OCI-LY7 (cell line): Measurements from ENCODE around the gene CFAP74. TPM values are rescaled to one million over a fixed set of nuclear protein-coding genes. Genes with fewer than 3 reads are reported as not detected.

ENCODE experiments used
- BruUV-seq: library from RNA; stranded (reverse); fragments of 400-500 nt; replicated peaks from 2 replicates; lab custom pipeline; 2021; lab: Mats Ljungman, UMichigan
- CTCF ChIA-PET: fragments of 300-600 bp; sonication (Branson Sonifier 250); formaldehyde crosslinking; loops from one replicate; lab custom pipeline; 2022; ENCODE audit warnings: antibody characterized with exemption; ENCODE audit not compliant: unreplicated experiment; lab: Charles Lee
- POLR2A ChIA-PET: fragments of 300-600 bp; sonication (Branson Sonifier 250); formaldehyde crosslinking; loops from one replicate; lab custom pipeline; 2022; ENCODE audit warnings: antibody characterized with exemption; lab: Charles Lee
- DNase-seq: peaks from one replicate; pipeline ENCODE4 v3.0.0-alpha.2; 2015; ENCODE audit warnings: low spot score
- H2AFZ ChIP-seq: fragments of 200-600 bp; sonication (generic), shearing (Covaris generic); 2 replicates; pipeline ENCODE4 v1.6.1; 2014; ENCODE audit warnings: mild to moderate bottlenecking, antibody characterized with exemption, low read length, moderate library complexity
- H3K27ac ChIP-seq: fragments of 200-600 bp; sonication (generic); 2 replicates; pipeline ENCODE4 v1.5.1; 2014; ENCODE audit warnings: mixed run types, low read depth, mild to moderate bottlenecking, moderate library complexity, low read length, inconsistent platforms; ENCODE audit not compliant: poor library complexity, severe bottlenecking
- H3K36me3 ChIP-seq: fragments of 200-600 bp; sonication (generic); 2 replicates; pipeline ENCODE4 v1.6.1; 2014; ENCODE audit warnings: mild to moderate bottlenecking, antibody characterized with exemption, low read length, moderate library complexity, mixed read lengths; ENCODE audit not compliant: insufficient read depth
- H3K4me1 ChIP-seq: fragments of 200-600 bp; sonication (generic); 2 replicates; pipeline ENCODE4 v1.5.1; 2014; ENCODE audit warnings: mild to moderate bottlenecking, low read length; ENCODE audit not compliant: insufficient read depth, poor library complexity, severe bottlenecking
- H3K4me2 ChIP-seq: fragments of 200-600 bp; sonication (generic); 2 replicates; pipeline ENCODE4 v1.6.1; 2014; ENCODE audit warnings: mild to moderate bottlenecking, low read length
- H3K4me3 ChIP-seq: fragments of 200-600 bp; sonication (generic); 2 replicates; pipeline ENCODE4 v1.5.1; 2014; ENCODE audit warnings: mild to moderate bottlenecking, low read depth, low read length; ENCODE audit not compliant: poor library complexity, severe bottlenecking
- H3K79me2 ChIP-seq: fragments of 200-600 bp; sonication (generic); 2 replicates; pipeline ENCODE4 v1.6.1; 2016; ENCODE audit warnings: low read depth, mild to moderate bottlenecking, low read length, moderate library complexity, mixed read lengths; ENCODE audit not compliant: insufficient read depth
- H3K9me2 ChIP-seq: fragments of 200-600 bp; sonication (generic); 2 replicates; pipeline ENCODE4 v1.6.1; 2016; ENCODE audit warnings: mild to moderate bottlenecking, low read length, mixed read lengths; ENCODE audit not compliant: insufficient read depth
- H3K9me3 ChIP-seq: fragments of 200-600 bp; sonication (generic); 2 replicates; pipeline ENCODE4 v1.6.1; 2014; ENCODE audit warnings: mild to moderate bottlenecking, mixed run types, low read length, mixed read lengths
- H4K20me1 ChIP-seq: fragments of 200-600 bp; sonication (generic); 2 replicates; pipeline ENCODE4 v1.6.1; 2014; ENCODE audit warnings: mild to moderate bottlenecking, antibody characterized with exemption, low read length, moderate library complexity, mixed read lengths; ENCODE audit not compliant: insufficient read depth
- CTCF ChIP-seq: fragments of 200-600 bp; sonication (generic); conservative IDR thresholded peaks from 2 replicates; pipeline ENCODE4 v1.5.1; 2014; ENCODE audit warnings: mild to moderate bottlenecking, antibody characterized with exemption, low read length, moderate library complexity, mixed read lengths
- EZH2phosphoT487 ChIP-seq: fragments of 200-600 bp; sonication (generic); IDR thresholded peaks from 2 replicates; pipeline ENCODE4 v1.6.1; 2018; ENCODE audit warnings: low read depth, borderline replicate concordance, mild to moderate bottlenecking, mixed run types, antibody characterized with exemption, low read length, moderate library complexity, mixed read lengths
- intact Hi-C: fragments of 100-400 bp; cut with micrococcal nuclease; formaldehyde crosslinking; loops from one replicate; pipeline ENCODE4 v1.10.0; 2022; ENCODE audit not compliant: unreplicated experiment
- total RNA-seq, 2 experiments: library from RNA; depleted of rRNA in 1 of 2; stranded (reverse); fragments of >200 nt in 1 of 2; shearing (Covaris generic) in 1 of 2; gene quantifications; 2 replicates each; pipeline ENCODE4 v1.2.3, GENCODE V29; 2014 to 2022

Gene CFAP74
- total RNA-seq, 2 experiments from 2014 or later: not detected

GRCh38 chr1:1872329-1872994, 131.1 kb downstream of the CFAP74 start:
- peaks cover 27% of the 10 kb centered on the region for H4K20me1 ChIP-seq

More at GRCh38 chr1:1872329-1872994, 131.1 kb downstream of the CFAP74 start:
- TF ChIP-seq EZH2phosphoT487 (no peak), CTCF (no peak)
- CTCF ChIA-PET: no interaction called here
- Histone ChIP-seq H3K4me1 (peaks cover 31% of the 10 kb centered on the region), H3K9me3 (peaks cover 4% of the 10 kb centered on the region; the same call in 1 of the 2 replicates), H3K9me2 (no peaks in the 10 kb centered on the region), H3K4me2 (no peak overlapping the region), H3K79me2 (peaks cover 100% of the 10 kb centered on the region), H3K4me3 (no peak overlapping the region), H3K27ac (no peak overlapping the region), H2AFZ (no peak overlapping the region), H3K36me3 (peaks cover 96% of the 10 kb centered on the region)
- BruUV-seq: no TSS peak
- intact Hi-C loops: no loop called here
- POLR2A ChIA-PET: interaction anchor here (0.7 to 1.8 kb wide), 3 partner anchors 10 to 95 kb away, joined by 3 to 5 read pairs (median 4); no protein-coding TSS in a partner anchor
- DNase-seq: no peak

Other genes starting within 250 kb of the CFAP74 start
- gene NADK, start 225.3 kb downstream of the CFAP74 start, total RNA-seq (2014; rRNA removed; shearing (Covaris generic)): 144 and 156 TPM in 2 replicates
- gene NADK, start 225.3 kb downstream of the CFAP74 start, total RNA-seq (2022): 173 and 184 TPM in 2 replicates
- gene GNB1, start 112.7 kb downstream of the CFAP74 start, total RNA-seq (2014; rRNA removed; shearing (Covaris generic)): 86.9 and 101 TPM in 2 replicates
- gene GNB1, start 112.7 kb downstream of the CFAP74 start, total RNA-seq (2022): 502 and 563 TPM in 2 replicates
- 0.54 and 0.88 TPM in 2 replicates for gene CALML6, start 88.5 kb downstream of the CFAP74 start, total RNA-seq (2014; rRNA removed; shearing (Covaris generic))
- gene CALML6, start 88.5 kb downstream of the CFAP74 start, total RNA-seq (2022): 2.4 and 5.1 TPM in 2 replicates
- gene TMEM52, start 84.5 kb downstream of the CFAP74 start, total RNA-seq (2014; rRNA removed; shearing (Covaris generic)): 0.46 and 1.7 TPM in 2 replicates
- 2.5 and 2.7 TPM in 2 replicates for gene TMEM52, start 84.5 kb downstream of the CFAP74 start, total RNA-seq (2022)
- gene GABRD, start 15.6 kb upstream of the CFAP74 start, total RNA-seq (2014; rRNA removed; shearing (Covaris generic)): not detected in 2 replicates
- not detected in 2 replicates for gene GABRD, start 15.6 kb upstream of the CFAP74 start, total RNA-seq (2022)
- gene PRKCZ, start 46.6 kb upstream of the CFAP74 start, total RNA-seq (2014; rRNA removed; shearing (Covaris generic)): 8.0 and 10.2 TPM in 2 replicates
- 10.0 and 13.0 TPM in 2 replicates for gene PRKCZ, start 46.6 kb upstream of the CFAP74 start, total RNA-seq (2022)
- 25.7 and 47.4 TPM in 2 replicates for gene FAAP20, start 191.0 kb upstream of the CFAP74 start, total RNA-seq (2014; rRNA removed; shearing (Covaris generic))
- gene FAAP20, start 191.0 kb upstream of the CFAP74 start, total RNA-seq (2022): 55.4 and 55.7 TPM in 2 replicates
- 3.4 and 4.7 TPM in 2 replicates for gene SKI, start 224.5 kb upstream of the CFAP74 start, total RNA-seq (2014; rRNA removed; shearing (Covaris generic))
- 10.0 and 11.7 TPM in 2 replicates for gene SKI, start 224.5 kb upstream of the CFAP74 start, total RNA-seq (2022)